Kidney epithelial cell (primary cell): ENCODE measurements around the gene CSF3R. TPM values are rescaled to one million over a fixed set of nuclear protein-coding genes. Genes with fewer than 3 reads are reported as not detected.

Experiments used
- DNase-seq: peaks from one replicate; pipeline ENCODE4 v3.0.0-alpha.2; 2010; ENCODE audit warnings: low read depth
- H3K27me3 ChIP-seq: 2 replicates; pipeline ENCODE4 v1.6.0; 2011; ENCODE audit warnings: low read length; ENCODE audit not compliant: control insufficient read depth, insufficient read depth
- H3K36me3 ChIP-seq: 2 replicates; pipeline ENCODE4 v1.5.1; 2011; ENCODE audit warnings: low read length; ENCODE audit not compliant: control insufficient read depth, insufficient read depth
- H3K4me3 ChIP-seq: 2 replicates; pipeline ENCODE4 v1.5.1; 2011; ENCODE audit warnings: low read depth, mild to moderate bottlenecking, control low read depth, low read length
- CTCF ChIP-seq: IDR thresholded peaks from 2 replicates; pipeline ENCODE4 v1.5.1; 2011; ENCODE audit warnings: mild to moderate bottlenecking, moderate library complexity, low read length, control low read depth, inconsistent platforms; ENCODE audit not compliant: insufficient read depth, poor library complexity, severe bottlenecking
- total RNA-seq: library from RNA; depleted of rRNA; stranded (reverse); fragments of >200 nt; gene quantifications from 2 replicates; pipeline ENCODE4 v1.2.3, GENCODE V29; 2015

CSF3R gene
- total RNA-seq, 1 donor from 2014 or later: not detected

GRCh38 chr1:36522461-36523229 lies 39.9 kb upstream of the CSF3R start:
- no peak for TF ChIP-seq CTCF
- no peaks in the 10 kb centered on the region for H3K36me3 ChIP-seq
- no peak for DNase-seq
- H3K27me3 ChIP-seq: peaks cover 4% of the 10 kb centered on the region
- H3K4me3 ChIP-seq: no peak overlapping the region

GRCh38 chr1:36522021-36522420 lies 39.3 kb upstream of the CSF3R start:
- Histone ChIP-seq H3K27me3 (peaks cover 4% of the 10 kb centered on the region), H3K4me3 (no peak overlapping the region), H3K36me3 (no peaks in the 10 kb centered on the region)
- TF ChIP-seq CTCF: no peak
- no peak for DNase-seq

GRCh38 chr1:36520771-36521420 lies 38.2 kb upstream of the CSF3R start:
- Histone ChIP-seq H3K27me3 (peaks cover 4% of the 10 kb centered on the region), H3K4me3 (no peak overlapping the region), H3K36me3 (no peaks in the 10 kb centered on the region)
- TF ChIP-seq CTCF: no peak
- DNase-seq: no peak

- Histone ChIP-seq H3K36me3 (no peaks in the 10 kb centered on the region), H3K4me3 (no peak overlapping the region), H3K27me3 (peaks cover 4% of the 10 kb centered on the region)
- no peak for TF ChIP-seq CTCF
- no peak for DNase-seq
Observed at GRCh38 chr1:36520056-36520455, 37.3 kb upstream of the CSF3R start.

GRCh38 chr1:36517011-36517771 lies 34.5 kb upstream of the CSF3R start:
- no peak for DNase-seq
- no peaks in the 10 kb centered on the region for H3K36me3 ChIP-seq
- no peak overlapping the region for H3K4me3 ChIP-seq
- peaks cover 4% of the 10 kb centered on the region for H3K27me3 ChIP-seq
- no peak for TF ChIP-seq CTCF
